T-helper 2 cell (primary cell): ENCODE results near the gene PPP1R15B.
A peak's percentile ranks its signal among the peaks of the same experiment; 100 is the strongest.

Experiments used
- DNase-seq, 5 experiments: peaks; one replicate each; pipeline versions ENCODE4 v3.0.0 to v3.0.0-alpha.2; 2012 to 2022
- total RNA-seq, 2 donors: gene quantifications; one replicate each; lab custom pipeline; 2026; lab: John Stamatoyannopoulos, UW

The PPP1R15B gene
- 1,012 to 1,314 reads per million in 2 donors for total RNA-seq

GRCh38 chr1:204411451-204412204, at the start of gene PPP1R15B:
PPP1R15B (minus strand) TSS chr1:204411817; CDS start chr1:204411411, 406 bp downstream.
- peak; percentile 92 to 99 (median 95) for DNase-seq

DNA sequence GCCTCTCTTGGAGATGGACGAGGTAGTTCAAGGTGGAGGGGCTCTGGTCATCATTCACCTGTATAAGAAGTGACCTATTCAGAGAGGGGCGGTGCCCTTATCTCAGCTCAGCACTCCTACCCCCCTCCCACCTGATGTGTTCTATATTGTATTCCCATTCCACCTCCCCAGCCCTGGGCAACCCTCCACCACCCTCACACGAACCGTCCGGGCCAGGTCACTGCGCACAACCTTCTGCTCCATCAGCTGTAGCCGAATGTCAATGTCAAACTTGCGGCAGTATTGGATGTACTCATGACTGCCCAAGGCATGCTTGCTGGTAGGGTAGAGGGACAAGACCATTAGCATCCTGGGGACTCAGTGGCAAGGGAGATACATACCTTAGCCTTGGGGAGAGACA, 48.7 kb upstream of the PPP1R15B start:
- DNase-seq = no peak

DNA sequence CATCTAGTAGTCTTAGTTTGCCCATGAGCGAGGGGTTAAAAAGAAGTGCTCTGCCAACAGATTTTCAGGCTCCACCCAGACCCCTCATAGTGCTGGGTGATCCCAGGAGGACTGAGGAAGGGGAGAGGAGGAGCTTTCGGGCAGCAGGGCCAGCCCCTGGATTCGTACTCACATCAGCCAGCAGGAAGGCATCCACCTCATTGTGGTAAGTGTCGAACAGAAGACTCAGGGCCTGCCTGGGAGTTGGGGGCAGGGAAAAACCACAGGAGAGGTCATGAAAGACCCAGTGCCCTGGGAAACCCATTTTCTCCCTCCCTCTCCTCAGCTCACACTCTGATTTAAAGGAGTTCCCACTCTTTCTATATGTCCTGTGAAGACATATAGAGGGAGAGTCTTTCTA, 48.1 kb upstream of the PPP1R15B start:
- DNase-seq = no peak

GRCh38 chr1:204457666-204458065, 46.0 kb upstream of the PPP1R15B start:
- DNase-seq = no peak

DNA sequence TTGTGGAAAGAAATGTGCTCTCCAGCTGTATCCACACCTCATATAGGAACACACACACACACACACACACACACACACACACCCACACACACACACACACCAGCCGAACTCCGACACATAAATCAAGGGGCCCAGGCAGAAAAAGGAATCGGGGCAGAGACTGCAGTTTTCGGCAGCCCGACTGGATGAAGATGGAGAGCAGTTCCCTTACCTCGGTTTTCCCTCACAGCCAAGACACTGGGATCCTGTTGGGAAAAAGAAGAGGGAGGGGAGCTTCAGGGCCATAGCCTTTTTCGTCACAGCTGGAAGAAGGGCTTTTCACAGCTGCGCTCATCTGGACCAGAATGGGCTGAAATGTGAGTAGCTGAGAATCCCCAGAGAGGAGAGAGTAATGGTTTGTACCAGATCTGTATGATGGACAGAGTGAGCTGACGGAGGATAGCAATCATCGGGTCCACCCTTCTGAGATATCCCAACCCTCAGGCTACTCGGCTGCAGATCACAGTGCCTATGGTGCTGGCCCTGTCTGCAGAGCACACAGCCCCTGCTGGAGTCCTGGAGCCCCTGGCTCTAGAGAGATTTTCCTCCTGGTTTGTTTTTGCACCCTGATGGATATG, 45.3 kb upstream of the PPP1R15B start:
- no peak for DNase-seq

- DNase-seq = no peak
Observed at GRCh38 chr1:204455831-204456145, 44.2 kb upstream of the PPP1R15B start.

DNA sequence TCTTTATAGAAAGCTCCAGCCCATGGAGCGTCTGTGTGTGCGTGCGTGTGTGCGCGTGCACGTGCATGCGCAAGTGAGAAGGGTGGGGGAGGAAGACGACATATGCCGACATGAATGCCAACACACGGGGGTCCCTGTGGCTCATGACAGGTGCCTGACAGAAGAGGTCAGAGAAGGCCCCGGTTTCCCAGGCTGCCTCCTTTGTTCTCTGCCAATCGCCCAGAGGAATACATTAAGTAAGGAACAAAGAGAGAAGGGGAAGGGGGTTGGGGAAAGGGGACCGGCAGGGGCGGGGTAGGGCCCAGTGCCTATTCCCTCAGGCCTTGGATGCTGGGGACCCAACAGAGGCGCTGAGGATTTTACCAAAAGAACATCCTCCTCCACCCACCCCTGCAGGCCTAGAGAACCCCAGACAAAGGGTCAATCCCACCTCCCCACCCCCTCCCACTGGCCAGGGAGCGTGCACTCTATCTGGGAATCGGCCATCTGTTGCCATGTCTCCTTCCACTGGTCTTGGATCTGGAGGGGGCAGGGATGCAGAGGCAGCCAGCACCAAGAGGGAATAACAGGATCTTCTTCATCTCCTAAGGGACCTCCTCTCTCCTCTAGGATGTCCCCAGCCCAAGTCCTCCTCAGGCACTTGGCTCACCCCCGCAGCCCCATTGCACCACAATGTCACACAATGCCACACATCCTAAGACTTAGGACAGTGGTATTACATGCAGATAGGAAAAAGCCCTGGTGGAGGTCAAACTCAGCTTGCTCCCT, 43.6 kb upstream of the PPP1R15B start:
- DNase-seq = no peak

DNA sequence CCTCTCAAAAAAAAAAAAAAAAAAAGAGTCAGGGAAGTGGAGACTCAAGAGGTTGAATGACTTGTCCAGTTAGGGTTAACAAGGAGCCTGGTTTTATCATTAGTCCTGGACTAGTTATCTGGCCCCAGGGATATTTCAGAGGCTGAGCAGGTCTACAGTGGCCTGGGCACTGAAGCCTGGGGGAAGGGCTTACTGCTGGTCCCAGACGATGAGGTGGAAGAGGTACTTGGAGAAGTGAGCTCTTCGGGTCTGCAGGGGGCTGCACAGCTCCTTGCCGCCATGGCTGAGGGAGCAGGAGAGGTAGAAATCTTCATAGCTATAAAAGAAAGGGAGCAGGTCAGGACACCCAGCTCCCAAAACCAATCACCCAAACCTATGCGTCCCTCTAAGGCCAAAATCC, 42.9 kb upstream of the PPP1R15B start:
- DNase-seq = no peak

GRCh38 chr1:204453141-204453772, 41.6 kb upstream of the PPP1R15B start:
- peak; percentile 25 to 88 (median 67) for DNase-seq

- no peak for DNase-seq
Observed at GRCh38 chr1:204451352-204452124, 39.9 kb upstream of the PPP1R15B start.

DNA sequence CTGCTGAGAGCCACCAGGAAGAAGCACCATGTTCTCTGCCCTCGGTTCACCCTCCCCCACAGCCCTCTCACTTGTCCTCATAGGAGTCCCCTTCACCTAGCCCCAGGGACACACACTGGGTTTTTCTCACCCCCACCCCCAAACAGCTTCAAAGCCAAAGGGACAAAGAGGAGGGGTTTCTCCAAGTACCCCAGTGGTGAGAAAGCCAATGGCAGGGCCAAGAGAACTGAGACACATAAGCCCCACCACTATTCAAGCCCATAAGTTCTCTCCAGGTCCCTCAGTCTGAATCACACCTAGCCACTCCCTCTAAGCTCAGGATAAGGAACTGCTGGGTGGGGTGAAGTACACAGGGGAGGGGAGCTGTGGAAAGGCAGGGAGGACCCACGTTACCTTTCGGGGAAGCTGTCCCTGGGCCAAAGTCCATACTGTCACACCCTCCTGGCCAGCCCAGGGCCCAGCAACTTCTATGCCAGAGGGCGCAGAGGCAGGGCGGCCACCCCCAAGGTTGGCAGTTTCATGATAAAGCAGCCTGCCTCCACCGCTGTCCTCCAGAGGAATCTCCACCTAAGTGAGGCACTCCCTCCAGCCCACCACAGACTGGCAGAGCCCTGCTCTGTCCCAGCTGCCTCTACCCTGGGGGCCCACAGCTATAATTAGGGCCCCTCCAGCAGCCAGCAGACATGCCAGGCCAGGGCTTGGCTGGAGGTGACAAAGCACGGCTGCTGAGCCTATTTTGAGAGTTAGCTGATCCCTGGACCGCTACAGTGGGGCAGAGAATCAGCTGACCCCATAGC, 39.0 kb upstream of the PPP1R15B start:
- no peak for DNase-seq

DNA sequence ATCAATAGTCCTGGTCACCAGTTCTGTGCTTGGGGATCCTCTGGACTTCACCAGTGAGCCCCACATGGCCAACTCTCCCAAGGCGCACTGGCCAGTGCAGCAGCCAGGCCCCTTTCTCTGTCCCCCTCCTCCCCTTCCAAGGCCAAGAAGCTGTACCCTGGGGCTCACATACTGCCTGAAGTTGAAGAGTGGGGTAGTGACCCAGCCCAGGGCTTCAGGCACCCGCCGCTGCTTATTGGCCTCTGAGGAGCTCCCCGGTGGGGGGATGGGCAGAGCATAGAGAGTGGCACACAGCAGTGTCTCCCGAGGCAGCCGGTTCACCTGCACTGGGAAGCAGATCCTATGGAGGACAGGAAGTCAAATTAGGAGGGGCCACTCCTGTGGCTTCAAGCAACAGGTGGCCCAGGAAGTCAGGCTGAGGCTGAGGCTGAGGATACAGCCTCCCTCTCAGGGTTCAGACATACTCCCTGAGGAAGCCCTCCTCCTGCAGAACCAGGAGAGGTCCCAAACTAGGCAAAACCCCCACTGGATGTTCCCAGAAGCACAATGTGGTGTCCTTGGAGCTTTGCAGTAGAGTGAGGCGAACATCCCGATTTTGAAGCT, 38.2 kb upstream of the PPP1R15B start:
- no peak for DNase-seq

GRCh38 chr1:204448991-204449677, 37.5 kb upstream of the PPP1R15B start:
- no peak for DNase-seq

DNA sequence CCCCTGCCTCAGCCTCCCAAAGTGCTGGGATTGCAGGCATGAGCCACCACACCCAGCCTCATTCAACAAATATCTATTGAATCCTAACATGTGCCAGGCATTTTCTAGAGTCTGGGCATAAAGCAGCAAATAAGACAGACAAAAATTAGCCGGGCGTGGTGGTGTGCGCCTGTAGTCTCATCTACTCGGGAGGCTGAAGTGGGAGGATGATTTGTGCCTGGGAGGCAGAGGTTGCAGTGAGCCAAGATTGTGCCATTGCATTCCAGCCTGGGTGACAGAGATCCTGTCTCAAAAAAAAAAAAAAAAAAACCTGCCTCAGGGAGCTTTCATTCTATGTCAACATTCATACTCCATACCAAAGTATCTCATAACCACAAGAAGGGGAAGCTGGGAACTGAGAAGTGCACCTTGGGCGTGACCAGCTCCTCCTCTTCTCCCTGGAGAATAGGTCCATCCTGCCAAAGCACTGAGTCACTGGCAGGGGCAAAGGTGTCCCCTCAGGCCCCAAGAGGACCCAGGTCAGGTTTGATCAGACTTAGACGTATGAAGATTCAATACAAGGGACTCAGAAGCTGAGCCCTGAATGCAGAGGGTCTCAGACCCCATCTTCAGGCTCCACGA, 36.8 kb upstream of the PPP1R15B start:
- DNase-seq = no peak

- DNase-seq = no peak
Observed at GRCh38 chr1:204447736-204448135, 36.1 kb upstream of the PPP1R15B start.

- DNase-seq = no peak
Observed at GRCh38 chr1:204447190-204447589, 35.6 kb upstream of the PPP1R15B start.

DNA sequence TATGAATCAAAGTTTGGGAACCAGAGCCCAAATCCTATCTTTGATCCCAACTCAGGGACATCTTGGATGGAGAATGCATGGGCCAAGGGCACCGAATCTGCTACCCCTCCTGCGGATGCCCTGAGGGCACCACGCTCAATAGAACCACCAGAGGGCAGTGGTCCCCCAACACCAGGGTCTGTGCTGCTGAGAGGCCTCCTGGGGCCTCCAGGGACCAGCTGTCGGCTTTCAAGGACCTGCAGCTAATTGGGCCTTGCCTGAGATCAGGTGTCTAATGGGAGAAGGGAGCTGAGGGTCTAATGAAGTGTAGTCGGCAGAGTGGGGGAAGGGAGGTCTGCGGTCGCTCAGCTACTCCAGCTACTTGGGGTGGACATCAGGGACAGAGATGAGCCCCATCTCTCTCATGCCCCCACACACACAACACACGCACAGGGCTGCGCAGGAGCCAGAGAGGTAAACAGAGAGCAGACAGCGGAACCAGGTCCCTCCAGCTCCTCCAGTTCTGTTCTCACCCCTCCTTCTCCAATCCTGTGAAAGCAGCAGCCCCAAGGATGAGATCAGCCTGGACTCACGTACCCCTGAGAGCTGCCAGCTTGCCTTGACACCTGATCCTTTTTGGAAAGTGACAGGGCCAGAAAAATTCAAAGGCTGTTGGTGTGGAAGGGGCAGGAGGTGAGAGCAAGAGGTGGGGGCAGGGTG, 34.9 kb upstream of the PPP1R15B start:
- DNase-seq = peak; percentile 41 to 75 (median 64)

DNA sequence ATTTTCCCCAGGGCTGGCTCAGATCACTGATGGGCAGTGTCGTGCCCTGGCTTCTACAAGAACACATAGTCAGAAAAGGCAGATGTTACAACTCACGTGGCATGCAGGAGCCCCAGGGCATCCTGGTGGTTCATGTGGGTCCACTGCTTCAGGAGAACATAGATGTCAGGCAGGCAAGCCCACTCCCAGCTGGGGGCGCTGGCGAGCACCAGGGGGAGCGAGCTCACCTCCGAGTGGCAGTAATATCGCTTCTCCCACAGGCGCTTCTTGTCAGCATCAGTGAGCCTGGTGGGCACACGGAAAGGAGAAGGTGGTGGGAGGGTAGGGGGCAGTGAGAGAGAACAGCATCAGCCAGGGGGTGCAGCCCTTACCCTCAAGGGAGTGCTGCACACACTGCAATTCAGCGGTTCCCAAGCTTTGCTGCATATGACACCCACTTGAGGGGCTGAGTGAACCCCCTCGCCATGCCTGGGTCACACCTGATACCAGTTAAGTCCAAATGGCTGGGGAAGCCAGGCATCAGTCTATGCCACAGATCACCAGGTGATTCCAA, 34.3 kb upstream of the PPP1R15B start:
- peak; percentile 22 to 66 (median 29) for DNase-seq
